Gastroesophageal sphincter (tissue), 4 donors: ENCODE measurements around the gene SIGLEC7. TPM values are rescaled to one million over a fixed set of nuclear protein-coding genes. Genes with fewer than 3 reads are reported as not detected.
A peak's percentile ranks its signal among the peaks of the same experiment; 100 is the strongest.

Experiments used
- ATAC-seq: fragments of 150-250 bp; one replicate; pipeline ENCODE4 v1.9.1; 2016; ENCODE audit warnings: mild to moderate bottlenecking, moderate library complexity
- H3K27ac ChIP-seq, 4 donors: fragments of 200-600 bp; sonication (generic) in 3 of 4; 1 replicate in 3 of 4; 2 replicates in 1 of 4; pipeline ENCODE4 v1.5.1; 2016 to 2019
- H3K27me3 ChIP-seq: fragments of 200-600 bp; sonication (generic); one replicate; pipeline ENCODE4 v1.5.1; 2019
- H3K36me3 ChIP-seq, 2 donors: fragments of 200-600 bp; sonication (generic); one replicate each; pipeline ENCODE4 v1.5.1; 2019; ENCODE audit warnings: control low read depth in 1 of 2
- H3K4me1 ChIP-seq, 3 donors: fragments of 200-600 bp; sonication (generic); 1 replicate in 2 of 3; 2 replicates in 1 of 3; pipeline ENCODE4 v1.5.1; 2016 to 2019; ENCODE audit warnings: control low read depth in 2 of 3
- H3K4me3 ChIP-seq, 2 donors: fragments of 200-600 bp; sonication (generic); one replicate each; pipeline ENCODE4 v1.5.1; 2019; ENCODE audit warnings: mild to moderate bottlenecking in 1 of 2, moderate library complexity in 1 of 2
- H3K9me3 ChIP-seq, 3 donors: fragments of 200-600 bp; sonication (generic); one replicate each; pipeline ENCODE4 v1.5.1; 2017 to 2019; ENCODE audit warnings: control low read depth in 2 of 3
- CTCF ChIP-seq, 4 experiments: fragments of 200-600 bp in 2 of 4; fragments of 450-650 bp in 2 of 4; sonication (generic) in 1 of 4; IDR thresholded peaks; one replicate each; pipeline ENCODE4 v1.5.1; 2017 to 2019; ENCODE audit warnings: antibody characterized with exemption in 4 of 4, mild to moderate bottlenecking in 2 of 4, moderate library complexity in 2 of 4
- EP300 ChIP-seq: sonication (generic); formaldehyde crosslinking; IDR thresholded peaks from one replicate; pipeline ENCODE4 v1.6.1; 2017; ENCODE audit warnings: antibody characterized with exemption, mild to moderate bottlenecking
- POLR2A ChIP-seq, 2 donors: fragments of 450-650 bp; IDR thresholded peaks; one replicate each; pipeline ENCODE4 v1.6.1; 2017; ENCODE audit warnings: antibody characterized with exemption in 2 of 2, mild to moderate bottlenecking in 2 of 2, moderate library complexity in 1 of 2
- POLR2AphosphoS5 ChIP-seq: sonication (generic); formaldehyde crosslinking; IDR thresholded peaks from one replicate; pipeline ENCODE4 v1.6.1; 2017; ENCODE audit warnings: antibody characterized with exemption
- WGBS, 2 donors: methylation state at CpG; one replicate each; pipeline ENCODE4 v1.1.5; 2018; ENCODE audit warnings: low coverage in 1 of 2; 5-methylcytosine and 5-hydroxymethylcytosine counted together
- total RNA-seq, 4 donors: library from RNA; depleted of rRNA; stranded (reverse); fragments of >200 nt; gene quantifications; one replicate each; pipeline ENCODE4 v1.1.0, GENCODE V29; 2016

Gene SIGLEC7
- total RNA-seq, result 1 to 10 TPM in 2 of 4 donors, under 1 TPM in 1, not detected in 1; 0.46 to 4.4 (median 2.8) TPM

GRCh38 chr19:51142119-51142518, at the start of gene SIGLEC7:
SIGLEC7 (plus strand) TSS chr19:51142301; CDS start chr19:51142370, 69 bp downstream.
- no peak within 1 kb of the TSS for H3K4me3 ChIP-seq
- H3K27ac ChIP-seq, result peak within 1 kb of the TSS in 2 of 4 donors; percentile 24 to 29
- H3K4me1 ChIP-seq, result no peaks in the 10 kb centered on the region
- TF ChIP-seq POLR2AphosphoS5, result no peak
- TF ChIP-seq POLR2A (IDR thresholded peaks at IDR 0.05), result no peak
- no peak for TF ChIP-seq CTCF (IDR thresholded peaks at IDR 0.05)
- no peak for TF ChIP-seq EP300
- H3K9me3 ChIP-seq, result no peaks in the 10 kb centered on the region
- H3K27me3 ChIP-seq, result peaks cover 65% of the 10 kb centered on the region
- 23 to 40% methylated on average over 1 to 7 of the region's 14 CpGs for WGBS, 2 donors
- ATAC-seq, result peak; percentile 70
- no peaks in the 10 kb centered on the region for H3K36me3 ChIP-seq

DNA sequence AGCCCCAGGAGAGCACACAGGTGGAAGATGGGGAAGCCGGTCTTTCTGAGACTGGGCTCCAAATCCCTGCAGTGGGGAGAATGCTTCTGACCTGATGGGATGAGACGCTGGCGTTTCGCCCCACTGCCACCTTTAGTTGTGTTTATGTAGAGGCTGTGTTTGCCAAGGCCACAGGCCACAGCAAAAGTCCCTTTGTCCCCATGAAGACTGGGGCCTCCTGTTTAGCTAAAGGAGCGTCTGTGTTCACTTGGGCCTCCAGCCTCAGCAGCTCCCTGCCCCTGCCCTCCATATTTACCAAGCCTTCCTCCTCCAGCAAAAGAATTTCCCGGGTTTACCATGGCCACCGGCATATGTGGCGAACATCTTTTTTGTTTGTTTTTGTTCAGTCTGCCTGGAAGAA, 49.0 kb upstream of the SIGLEC7 start:
- WGBS, 2 donors, result 37 to 63% methylated on average over 3 of the region's 8 CpGs
- H3K4me3 ChIP-seq, result no peak overlapping the region
- peaks cover 0 to 5% of the 10 kb centered on the region in 2 donors for H3K36me3 ChIP-seq
- ATAC-seq, result no peak
- no peak overlapping the region for H3K27ac ChIP-seq
- peaks cover 0 to under 1% (median 0%) of the 10 kb centered on the region in 3 donors for H3K4me1 ChIP-seq
- no peaks in the 10 kb centered on the region for H3K9me3 ChIP-seq
- no peaks in the 10 kb centered on the region for H3K27me3 ChIP-seq
- TF ChIP-seq EP300 (no peak), POLR2A (IDR thresholded peaks at IDR 0.05) (no peak), CTCF (IDR thresholded peaks at IDR 0.05) (no peak), POLR2AphosphoS5 (no peak)

GRCh38 chr19:51093510-51094345, 48.4 kb upstream of the SIGLEC7 start:
- Histone ChIP-seq H3K4me3 (no peak overlapping the region), H3K9me3 (no peaks in the 10 kb centered on the region), H3K27me3 (no peaks in the 10 kb centered on the region), H3K4me1 (peaks cover 0 to 5% (median 0%) of the 10 kb centered on the region in 3 donors), H3K27ac (no peak overlapping the region), H3K36me3 (peaks cover 0 to 10% of the 10 kb centered on the region in 2 donors)
- no peak for ATAC-seq
- no peak for TF ChIP-seq POLR2A (IDR thresholded peaks at IDR 0.05)
- no peak for TF ChIP-seq POLR2AphosphoS5
- no peak for TF ChIP-seq EP300
- no peak for TF ChIP-seq CTCF (IDR thresholded peaks at IDR 0.05)
- WGBS, 2 donors, result 50 to 52% methylated on average over 3 to 11 of the region's 22 CpGs

DNA sequence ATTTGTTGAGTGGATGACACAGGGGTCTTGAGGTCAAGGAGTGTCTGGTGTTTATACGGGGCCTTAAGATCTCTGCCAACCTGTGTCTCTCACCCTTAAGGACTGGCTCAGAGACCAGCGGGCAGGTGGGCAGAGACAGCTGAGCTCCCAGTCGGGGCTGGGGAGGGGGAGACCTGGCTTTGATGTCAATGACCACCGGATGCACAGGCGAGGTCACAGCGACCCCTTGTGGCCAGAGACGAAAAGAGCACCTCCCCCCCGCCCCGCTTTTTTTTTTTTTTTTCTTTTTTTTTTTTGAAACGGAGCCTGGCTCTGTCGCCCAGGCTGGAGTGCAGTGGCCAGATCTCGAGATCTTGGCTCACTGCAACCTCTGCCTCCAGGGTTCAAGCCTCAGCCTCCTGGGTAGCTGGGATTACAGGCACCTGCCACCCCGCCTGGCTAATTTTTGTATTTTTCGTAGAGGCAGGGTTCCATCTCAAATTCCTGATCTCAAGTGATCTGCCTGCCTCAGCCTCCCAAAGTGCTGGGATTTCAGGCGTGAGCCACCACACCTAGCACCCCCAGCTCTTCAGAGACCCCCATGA, 47.3 kb upstream of the SIGLEC7 start:
- no peak overlapping the region for H3K27ac ChIP-seq
- H3K9me3 ChIP-seq, result no peaks in the 10 kb centered on the region
- peaks cover 0 to 20% of the 10 kb centered on the region in 2 donors for H3K36me3 ChIP-seq
- whole genome bisulfite sequencing, 2 donors, result 0 to 2% methylated on average over 2 to 7 of the region's 15 CpGs
- H3K4me3 ChIP-seq, result no peak overlapping the region
- peaks cover 0 to 12% (median 0%) of the 10 kb centered on the region in 3 donors for H3K4me1 ChIP-seq
- H3K27me3 ChIP-seq, result no peaks in the 10 kb centered on the region
- ATAC-seq, result no peak
- TF ChIP-seq EP300 (no peak), POLR2A (IDR thresholded peaks at IDR 0.05) (no peak), POLR2AphosphoS5 (no peak), CTCF (IDR thresholded peaks at IDR 0.05) (peak in 3 of 4 experiments; percentile 8 to 59 (median 49))
